Activated T-cell treated with anti-CD3 and anti-CD28 coated beads, Interleukin-2, amount 50 U/mL, for 72 hours (primary cell): ENCODE data around the gene NEGR1. TPM values are rescaled to one million over a fixed set of nuclear protein-coding genes. Genes with fewer than 3 reads are reported as not detected.
A peak's percentile ranks its signal among the peaks of the same experiment; 100 is the strongest.

Experiments
- ATAC-seq, 2 donors: fragments of 150-1000 bp; cut with Tn5 transposase; replicated peaks in 1 of 2; 2 replicates each; pipeline ENCODE4 v1.10.0; 2021; ENCODE audit warnings: moderate library complexity in 2 of 2, mild to moderate bottlenecking in 1 of 2
- DNase-seq, 2 donors: peaks; one replicate each; pipeline ENCODE4 v3.0.0; 2021 to 2022; ENCODE audit warnings: mixed read lengths in 1 of 2
- H3K27ac Mint-ChIP-seq: one replicate; pipeline ENCODE4 v1.8.0; 2022; ENCODE audit warnings: mild to moderate bottlenecking, moderate library complexity, mixed read lengths
- H3K27me3 Mint-ChIP-seq: one replicate; pipeline ENCODE4 v1.8.0; 2022; ENCODE audit warnings: low read depth, mixed read lengths
- H3K36me3 Mint-ChIP-seq, 2 donors: one replicate each; pipeline ENCODE4 v1.8.0; 2022; ENCODE audit warnings: mixed read lengths in 2 of 2, mild to moderate bottlenecking in 1 of 2; ENCODE audit not compliant: insufficient read depth in 2 of 2
- H3K4me1 Mint-ChIP-seq: one replicate; pipeline ENCODE4 v1.8.0; 2022; ENCODE audit warnings: low read depth, mixed read lengths
- H3K4me3 Mint-ChIP-seq, 2 donors: one replicate each; pipeline ENCODE4 v1.8.0; 2022; ENCODE audit warnings: mild to moderate bottlenecking in 2 of 2, mixed read lengths in 2 of 2, moderate library complexity in 2 of 2
- H3K9me3 Mint-ChIP-seq, 2 donors: one replicate each; pipeline ENCODE4 v1.8.0; 2022; ENCODE audit warnings: mixed read lengths in 2 of 2
- total RNA-seq, 2 donors: library from RNA; stranded (reverse); gene quantifications; one replicate each; pipeline ENCODE4 v1.2.3, GENCODE V29; 2022

Gene NEGR1
- total RNA-seq, 2 donors from 2014 or later, result 0.24 TPM; not detected in 1

- Mint-ChIP-seq H3K27ac (no peak overlapping the region), H3K36me3 (peaks cover 0 to 1% of the 10 kb centered on the region in 2 donors), H3K27me3 (no peaks in the 10 kb centered on the region), H3K4me1 (no peaks in the 10 kb centered on the region), H3K4me3 (no peak overlapping the region), H3K9me3 (peaks cover 1 to 9% of the 10 kb centered on the region in 2 donors)
- ATAC-seq, result no peak
- DNase-seq, result no peak
These were observed 296.2 kb downstream of the NEGR1 start for GRCh38 chr1:71986160-71986559.

- no peaks in the 10 kb centered on the region for H3K4me1 Mint-ChIP-seq
- H3K9me3 Mint-ChIP-seq, result peaks cover 0 to 4% of the 10 kb centered on the region in 2 donors
- DNase-seq, result no peak
- H3K27me3 Mint-ChIP-seq, result no peaks in the 10 kb centered on the region
- no peaks in the 10 kb centered on the region for H3K36me3 Mint-ChIP-seq
- no peak for ATAC-seq
- H3K27ac Mint-ChIP-seq, result no peak overlapping the region
- H3K4me3 Mint-ChIP-seq, result no peak overlapping the region
These were observed 301.8 kb downstream of the NEGR1 start for GRCh38 chr1:71980556-71980955.

GRCh38 chr1:71979882-71980281 lies 302.5 kb downstream of the NEGR1 start:
- no peak overlapping the region for H3K27ac Mint-ChIP-seq
- H3K27me3 Mint-ChIP-seq, result no peaks in the 10 kb centered on the region
- H3K9me3 Mint-ChIP-seq, result peaks cover 0 to 4% of the 10 kb centered on the region in 2 donors
- H3K4me3 Mint-ChIP-seq, result no peak overlapping the region
- ATAC-seq, result no peak
- H3K36me3 Mint-ChIP-seq, result no peaks in the 10 kb centered on the region
- DNase-seq, result no peak
- no peaks in the 10 kb centered on the region for H3K4me1 Mint-ChIP-seq

- H3K36me3 Mint-ChIP-seq, result peaks cover 0 to 2% of the 10 kb centered on the region in 2 donors
- no peaks in the 10 kb centered on the region for H3K27me3 Mint-ChIP-seq
- no peaks in the 10 kb centered on the region for H3K4me1 Mint-ChIP-seq
- ATAC-seq, result peak; percentile 36 to 68
- H3K9me3 Mint-ChIP-seq, result peaks cover 0 to 3% of the 10 kb centered on the region in 2 donors
- no peak for DNase-seq
- H3K4me3 Mint-ChIP-seq, result no peak overlapping the region
- H3K27ac Mint-ChIP-seq, result no peak overlapping the region
These were observed 314.7 kb downstream of the NEGR1 start for GRCh38 chr1:71967670-71968069.

GRCh38 chr1:71964188-71964587 lies 318.2 kb downstream of the NEGR1 start:
- DNase-seq (no peak), ATAC-seq (no peak)
- H3K27me3 Mint-ChIP-seq, result no peaks in the 10 kb centered on the region
- no peaks in the 10 kb centered on the region for H3K9me3 Mint-ChIP-seq
- H3K4me1 Mint-ChIP-seq, result no peaks in the 10 kb centered on the region
- no peak overlapping the region for H3K4me3 Mint-ChIP-seq
- no peaks in the 10 kb centered on the region for H3K36me3 Mint-ChIP-seq
- no peak overlapping the region for H3K27ac Mint-ChIP-seq

GRCh38 chr1:71956613-71957285 lies 325.6 kb downstream of the NEGR1 start:
- H3K4me1 Mint-ChIP-seq, result no peaks in the 10 kb centered on the region
- no peak for DNase-seq
- H3K27me3 Mint-ChIP-seq, result no peaks in the 10 kb centered on the region
- no peak overlapping the region for H3K4me3 Mint-ChIP-seq
- H3K36me3 Mint-ChIP-seq, result no peaks in the 10 kb centered on the region
- H3K27ac Mint-ChIP-seq, result no peak overlapping the region
- H3K9me3 Mint-ChIP-seq, result peaks cover 0 to 3% of the 10 kb centered on the region in 2 donors
- no peak for ATAC-seq

- H3K36me3 Mint-ChIP-seq, result no peaks in the 10 kb centered on the region
- DNase-seq (no peak), ATAC-seq (no peak)
- no peaks in the 10 kb centered on the region for H3K27me3 Mint-ChIP-seq
- H3K4me1 Mint-ChIP-seq, result no peaks in the 10 kb centered on the region
- H3K9me3 Mint-ChIP-seq, result no peaks in the 10 kb centered on the region
- H3K27ac Mint-ChIP-seq, result no peak overlapping the region
- no peak overlapping the region for H3K4me3 Mint-ChIP-seq
These were observed 331.8 kb downstream of the NEGR1 start for GRCh38 chr1:71950579-71950978.

GRCh38 chr1:71949681-71950080 lies 332.7 kb downstream of the NEGR1 start:
- H3K4me3 Mint-ChIP-seq, result no peak overlapping the region
- H3K36me3 Mint-ChIP-seq, result no peaks in the 10 kb centered on the region
- no peaks in the 10 kb centered on the region for H3K9me3 Mint-ChIP-seq
- DNase-seq (no peak), ATAC-seq (no peak)
- H3K27me3 Mint-ChIP-seq, result no peaks in the 10 kb centered on the region
- H3K4me1 Mint-ChIP-seq, result no peaks in the 10 kb centered on the region
- no peak overlapping the region for H3K27ac Mint-ChIP-seq

GRCh38 chr1:71948561-71948960 lies 333.8 kb downstream of the NEGR1 start:
- Mint-ChIP-seq H3K9me3 (no peaks in the 10 kb centered on the region), H3K27me3 (no peaks in the 10 kb centered on the region)

GRCh38 chr1:71944006-71944405 lies 338.3 kb downstream of the NEGR1 start:
- Mint-ChIP-seq H3K4me3 (no peak overlapping the region), H3K36me3 (no peaks in the 10 kb centered on the region), H3K4me1 (no peaks in the 10 kb centered on the region), H3K27me3 (no peaks in the 10 kb centered on the region), H3K27ac (no peak overlapping the region), H3K9me3 (no peaks in the 10 kb centered on the region)
- ATAC-seq (no peak), DNase-seq (no peak)

More at GRCh38 chr1:71948561-71948960, 333.8 kb downstream of the NEGR1 start:
- Mint-ChIP-seq H3K36me3 (no peaks in the 10 kb centered on the region), H3K27ac (no peak overlapping the region), H3K4me1 (no peaks in the 10 kb centered on the region), H3K4me3 (no peak overlapping the region)
- DNase-seq (no peak), ATAC-seq (no peak)

- Mint-ChIP-seq H3K36me3 (no peaks in the 10 kb centered on the region), H3K4me3 (no peak overlapping the region), H3K27me3 (no peaks in the 10 kb centered on the region), H3K27ac (no peak overlapping the region), H3K9me3 (no peaks in the 10 kb centered on the region), H3K4me1 (no peaks in the 10 kb centered on the region)
- ATAC-seq, result no peak
- no peak for DNase-seq
These were observed 342.1 kb downstream of the NEGR1 start for GRCh38 chr1:71940261-71940660.

- no peaks in the 10 kb centered on the region for H3K9me3 Mint-ChIP-seq
- ATAC-seq, result no peak
- no peaks in the 10 kb centered on the region for H3K36me3 Mint-ChIP-seq
These were observed 351.8 kb downstream of the NEGR1 start for GRCh38 chr1:71930511-71930910.

GRCh38 chr1:71921935-71922559 lies 360.3 kb downstream of the NEGR1 start:
- no peak overlapping the region for H3K27ac Mint-ChIP-seq

More at GRCh38 chr1:71930511-71930910, 351.8 kb downstream of the NEGR1 start:
- no peak for DNase-seq
- H3K4me1 Mint-ChIP-seq, result no peaks in the 10 kb centered on the region
- H3K27me3 Mint-ChIP-seq, result no peaks in the 10 kb centered on the region
- H3K4me3 Mint-ChIP-seq, result no peak overlapping the region
- H3K27ac Mint-ChIP-seq, result no peak overlapping the region

GRCh38 chr1:71921204-71921603 lies 361.1 kb downstream of the NEGR1 start:
- no peaks in the 10 kb centered on the region for H3K4me1 Mint-ChIP-seq
- peaks cover 0 to 4% of the 10 kb centered on the region in 2 donors for H3K9me3 Mint-ChIP-seq
- no peak overlapping the region for H3K27ac Mint-ChIP-seq
- no peak for DNase-seq
- no peaks in the 10 kb centered on the region for H3K27me3 Mint-ChIP-seq
- no peaks in the 10 kb centered on the region for H3K36me3 Mint-ChIP-seq
- no peak for ATAC-seq
- H3K4me3 Mint-ChIP-seq, result no peak overlapping the region

More at GRCh38 chr1:71921935-71922559, 360.3 kb downstream of the NEGR1 start:
- Mint-ChIP-seq H3K4me1 (no peaks in the 10 kb centered on the region), H3K4me3 (no peak overlapping the region), H3K9me3 (peaks cover 0 to 4% of the 10 kb centered on the region in 2 donors), H3K36me3 (no peaks in the 10 kb centered on the region), H3K27me3 (no peaks in the 10 kb centered on the region)
- ATAC-seq (no peak), DNase-seq (no peak)
